ENCODE measurements around the gene ATP8B3.

ATP8B3 gene

GRCh38 chr19:1854542-1855039 lies 42.5 kb upstream of the ATP8B3 start:
- no peak overlapping the region for H3K4me3 ChIP-seq (ENCODE audit: insufficient read depth, low read length, poor library complexity, severe bottlenecking)
- no peaks in the 10 kb centered on the region for H3K27me3 ChIP-seq (ENCODE audit: low read length)
- no peak overlapping the region for H3K4me2 ChIP-seq (ENCODE audit: low read depth, low read length, poor library complexity, severe bottlenecking)
- H3K79me2 ChIP-seq (ENCODE audit: insufficient read depth, low read length) = peaks cover 43% of the 10 kb centered on the region
- H3K9me3 ChIP-seq (ENCODE audit: insufficient read depth, low read length) = no peaks in the 10 kb centered on the region
- no peak overlapping the region for H3K27ac ChIP-seq (ENCODE audit: low read depth, low read length)
- no peak overlapping the region for H3K9ac ChIP-seq (ENCODE audit: low read length)
- H4K20me1 ChIP-seq (ENCODE audit: low read depth, low read length) = peaks cover 4% of the 10 kb centered on the region; the same call in 1 of the 2 replicates
- H3K36me3 ChIP-seq (ENCODE audit: low read length) = no peaks in the 10 kb centered on the region
- no peak for TF ChIP-seq CTCF (IDR thresholded peaks at IDR 0.05; ENCODE audit: insufficient read depth, low read length, poor library complexity, severe bottlenecking)
- no peak for TF ChIP-seq EZH2phosphoT487 (conservative IDR thresholded peaks at IDR 0.05; ENCODE audit: low read length)
- peaks cover 16% of the 10 kb centered on the region; the same call in 1 of the 2 replicates for H3F3A ChIP-seq (ENCODE audit: insufficient read depth)
- H2AFZ ChIP-seq (ENCODE audit: low read depth, low read length, severe bottlenecking) = no peak overlapping the region
- H3K9me2 ChIP-seq (replicated peaks; ENCODE audit: insufficient read depth, low read length) = no peaks in the 10 kb centered on the region

- Histone ChIP-seq H3K4me3 (ENCODE audit: insufficient read depth, low read length, poor library complexity, severe bottlenecking) (no peak overlapping the region), H3K27me3 (ENCODE audit: low read length) (no peaks in the 10 kb centered on the region), H3K36me3 (ENCODE audit: low read length) (no peaks in the 10 kb centered on the region), H3K9me3 (ENCODE audit: insufficient read depth, low read length) (no peaks in the 10 kb centered on the region), H2AFZ (ENCODE audit: low read depth, low read length, severe bottlenecking) (no peak overlapping the region), H3F3A (ENCODE audit: insufficient read depth) (peaks cover 20% of the 10 kb centered on the region), H3K27ac (ENCODE audit: low read depth, low read length) (no peak overlapping the region), H4K20me1 (ENCODE audit: low read depth, low read length) (peaks cover 4% of the 10 kb centered on the region; the same call in 1 of the 2 replicates), H3K79me2 (ENCODE audit: insufficient read depth, low read length) (peaks cover 39% of the 10 kb centered on the region), H3K4me2 (ENCODE audit: low read depth, low read length, poor library complexity, severe bottlenecking) (no peak overlapping the region), H3K9ac (ENCODE audit: low read length) (no peak overlapping the region), H3K9me2 (replicated peaks; ENCODE audit: insufficient read depth, low read length) (no peaks in the 10 kb centered on the region)
- no peak for TF ChIP-seq EZH2phosphoT487 (conservative IDR thresholded peaks at IDR 0.05; ENCODE audit: low read length)
- TF ChIP-seq CTCF (IDR thresholded peaks at IDR 0.05; ENCODE audit: insufficient read depth, low read length, poor library complexity, severe bottlenecking) = no peak
Measured at GRCh38 chr19:1854039-1854541, 42.0 kb upstream of the ATP8B3 start.

- no peaks in the 10 kb centered on the region for H3K36me3 ChIP-seq (ENCODE audit: low read length)
- peak overlapping the region; percentile 10 for H3K4me2 ChIP-seq (ENCODE audit: low read depth, low read length, poor library complexity, severe bottlenecking)
- peaks cover 4% of the 10 kb centered on the region; the same call in 1 of the 2 replicates for H4K20me1 ChIP-seq (ENCODE audit: low read depth, low read length)
- no peak overlapping the region for H3K9ac ChIP-seq (ENCODE audit: low read length)
- peaks cover 39% of the 10 kb centered on the region for H3K79me2 ChIP-seq (ENCODE audit: insufficient read depth, low read length)
- H3K4me3 ChIP-seq (ENCODE audit: insufficient read depth, low read length, poor library complexity, severe bottlenecking) = no peak overlapping the region
- no peaks in the 10 kb centered on the region for H3K9me3 ChIP-seq (ENCODE audit: insufficient read depth, low read length)
- H3K27ac ChIP-seq (ENCODE audit: low read depth, low read length) = 0 out of 2 replicates have a peak overlapping the region, but pooled peaks have one; percentile 12
- H3F3A ChIP-seq (ENCODE audit: insufficient read depth) = peaks cover 21% of the 10 kb centered on the region
- TF ChIP-seq EZH2phosphoT487 (conservative IDR thresholded peaks at IDR 0.05; ENCODE audit: low read length) (no peak), CTCF (IDR thresholded peaks at IDR 0.05; ENCODE audit: insufficient read depth, low read length, poor library complexity, severe bottlenecking) (peak; percentile 82)
- no peaks in the 10 kb centered on the region for H3K9me2 ChIP-seq (replicated peaks; ENCODE audit: insufficient read depth, low read length)
- no peaks in the 10 kb centered on the region for H3K27me3 ChIP-seq (ENCODE audit: low read length)
- no peak overlapping the region for H2AFZ ChIP-seq (ENCODE audit: low read depth, low read length, severe bottlenecking)
Measured at GRCh38 chr19:1853295-1854038, 41.4 kb upstream of the ATP8B3 start.

Data from SU-DHL-6 (cell line).